K562 (cell line): ENCODE measurements around the gene CHAT. TPM values are rescaled to one million over a fixed set of nuclear protein-coding genes. Genes with fewer than 3 reads are reported as not detected.
A peak's percentile ranks its signal among the peaks of the same experiment; 100 is the strongest.

Source experiments
- ATAC-seq: fragments of 200-7000 bp; cut with Tn5 transposase; 3 replicates; pipeline ENCODE4 v1.9.1; 2020; ENCODE audit warnings: moderate library complexity
- BruUV-seq: library from RNA; stranded (reverse); fragments of 400-500 nt; replicated peaks from 2 replicates; lab custom pipeline; 2021; lab: Mats Ljungman, UMichigan
- CTCF ChIA-PET: fragments of 300-600 bp; formaldehyde crosslinking; extraction: SDS; loops from one replicate; lab custom pipeline; 2021; ENCODE audit warnings: low intra/inter-chr PET ratio; lab: Yijun Ruan, JAX
- POLR2A ChIA-PET: fragments of 300-600, 350-650 bp; sonication (Branson Sonifier 250); formaldehyde crosslinking; extraction: SDS; loops from one replicate; lab custom pipeline; 2021; ENCODE audit warnings: antibody characterized with exemption, inconsistent platforms; lab: Yijun Ruan, JAX
- DNase-seq, 4 experiments: peaks; one replicate each; pipeline versions ENCODE4 v3.0.0 to v3.0.0-alpha.2; 2011 to 2018; ENCODE audit warnings: low spot score in 3 of 4, mixed read lengths in 3 of 4; ENCODE audit errors: extremely low read depth in 1 of 4
- FAIRE-seq: peaks from 2 replicates; lab custom pipeline; 2011; peaks lifted over from hg19 to GRCh38; lab: Jason Lieb, UNC
- H2AFZ ChIP-seq: 2 replicates; pipeline ENCODE4 v1.6.0; 2011; ENCODE audit warnings: low read depth, low read length, control low read depth, inconsistent platforms
- H3K27ac ChIP-seq: fragments of 200-600 bp; 3 replicates; pipeline ENCODE4 v1.8.0; 2011; ENCODE audit warnings: low read depth, mild to moderate bottlenecking, control low read depth, inconsistent platforms, low read length, moderate library complexity, mixed read lengths; ENCODE audit errors: extremely low read depth
- H3K27me3 ChIP-seq, 2 experiments: fragments of 300-600 bp in 1 of 2; 2 replicates in 1 of 2; 3 replicates in 1 of 2; pipeline versions ENCODE4 v1.6.0 to v1.8.0; 2011; ENCODE audit warnings: inconsistent platforms in 2 of 2, low read length in 2 of 2, mild to moderate bottlenecking in 1 of 2, mixed read lengths in 1 of 2, moderate library complexity in 1 of 2; ENCODE audit not compliant: control insufficient read depth in 2 of 2, insufficient read depth in 2 of 2
- H3K36me3 ChIP-seq: fragments of 300-600 bp; 3 replicates; pipeline ENCODE4 v1.8.0; 2011; ENCODE audit warnings: mild to moderate bottlenecking, low read length, inconsistent platforms; ENCODE audit not compliant: control insufficient read depth, insufficient read depth
- H3K4me1 ChIP-seq, 2 experiments: fragments of 200-600 bp in 1 of 2; replicated peaks in 1 of 2; 2 replicates in 1 of 2; 3 replicates in 1 of 2; pipeline versions ENCODE4 v1.5.1 to v1.8.0; 2011; ENCODE audit warnings: inconsistent platforms in 2 of 2, low read length in 2 of 2, mild to moderate bottlenecking in 1 of 2, mixed read lengths in 1 of 2, moderate library complexity in 1 of 2; ENCODE audit not compliant: control insufficient read depth in 2 of 2, insufficient read depth in 2 of 2
- H3K4me2 ChIP-seq: 2 replicates; pipeline ENCODE4 v1.6.1; 2011; ENCODE audit warnings: low read length, control low read depth, inconsistent platforms, mixed read lengths; ENCODE audit not compliant: insufficient read depth
- H3K4me3 ChIP-seq: fragments of 200-600 bp; sonication (generic), shearing (Covaris generic); 2 replicates; pipeline ENCODE4 v1.5.1; 2016; ENCODE audit warnings: control low read depth, inconsistent platforms
- H3K79me2 ChIP-seq: fragments of 200-600 bp; 3 replicates; pipeline ENCODE4 v1.8.0; 2011; ENCODE audit warnings: low read length, inconsistent platforms; ENCODE audit not compliant: control insufficient read depth, insufficient read depth
- H3K9ac ChIP-seq, 2 experiments: 2 replicates each; pipeline versions ENCODE4 v1.6.0 to v1.6.1; 2011; ENCODE audit warnings: low read depth in 2 of 2, low read length in 2 of 2, control low read depth in 1 of 2, inconsistent platforms in 1 of 2, mild to moderate bottlenecking in 1 of 2, mixed read lengths in 1 of 2; ENCODE audit not compliant: insufficient read depth in 1 of 2
- H3K9me1 ChIP-seq: one replicate; pipeline ENCODE4 v1.6.0; 2011; ENCODE audit warnings: inconsistent platforms, mild to moderate bottlenecking, low read length, moderate library complexity; ENCODE audit not compliant: control insufficient read depth, insufficient read depth
- H3K9me3 ChIP-seq: replicated peaks from 2 replicates; pipeline ENCODE4 v1.5.1; 2011; ENCODE audit warnings: low read depth, low read length, inconsistent platforms; ENCODE audit not compliant: control insufficient read depth, insufficient read depth
- H4K20me1 ChIP-seq: replicated peaks from 2 replicates; pipeline ENCODE4 v1.6.1; 2011; ENCODE audit warnings: low read length, inconsistent platforms, mixed read lengths; ENCODE audit not compliant: control insufficient read depth, insufficient read depth
- ELF1 ChIP-seq: fragments of 200-800 bp; sonication (Bioruptor generic); IDR thresholded peaks from 2 replicates; pipeline ENCODE4 v1.6.1; 2016; ENCODE audit warnings: missing genetic modification characterization, missing compliant biosample characterization
- KLF16 ChIP-seq: IDR thresholded peaks from 2 replicates; pipeline ENCODE4 v1.6.1; 2016; ENCODE audit warnings: antibody characterized with exemption
- RAD21 ChIP-seq, 2 experiments: fragments of 250-450 bp in 1 of 2; fragments of 450-650 bp in 1 of 2; sonication (Bioruptor Pico) in 1 of 2; formaldehyde crosslinking in 1 of 2; IDR thresholded peaks in 1 of 2; conservative IDR thresholded peaks in 1 of 2; 2 replicates each; pipeline versions ENCODE4 v1.4.0 to v1.8.0; 2020 to 2022; ENCODE audit warnings: mild to moderate bottlenecking in 2 of 2, moderate library complexity in 1 of 2
- RB1 ChIP-seq: fragments of 450-650 bp; IDR thresholded peaks from 2 replicates; pipeline ENCODE4 v1.6.1; 2017; ENCODE audit warnings: low read depth, mild to moderate bottlenecking
- SMC3 ChIP-seq: conservative IDR thresholded peaks from 2 replicates; pipeline ENCODE4 v1.6.1; 2011; ENCODE audit warnings: low read depth, low read length, improper control_type of control experiment; ENCODE audit not compliant: insufficient read depth
- STAG1 ChIP-seq: sonication (generic); formaldehyde crosslinking; IDR thresholded peaks from 2 replicates; pipeline ENCODE4 v1.5.0; 2020; ENCODE audit warnings: missing genetic modification reagents, borderline replicate concordance
- TBP ChIP-seq: optimal IDR thresholded peaks from 2 replicates; pipeline ENCODE3; 2011; ENCODE audit warnings: low read depth, low read length, improper control_type of control experiment
- XRCC5 ChIP-seq: fragments of 200-400 bp; formaldehyde crosslinking; IDR thresholded peaks from 2 replicates; pipeline ENCODE4 v1.6.1; 2017; ENCODE audit warnings: low read depth, mild to moderate bottlenecking, low read length
- WGBS: fragments of 100-300 bp; shearing (Covaris generic); methylation state at CpG from one replicate; pipeline ENCODE4 v1.1.6; 2016; ENCODE audit warnings: low coverage, mixed read lengths; ENCODE audit not compliant: insufficient coverage; ENCODE audit errors: missing lambda C conversion rate; 5-methylcytosine and 5-hydroxymethylcytosine counted together
- in situ Hi-C: fragments of 300-500 bp; cut with MboI; formaldehyde crosslinking; loops from 4 replicates; pipeline ENCODE4 v1.15.0; 2018; ENCODE audit warnings: inconsistent platforms, mixed read lengths
- intact Hi-C: fragments of 100-400 bp; cut with micrococcal nuclease; formaldehyde crosslinking; loops from 2 replicates; pipeline ENCODE4 v1.14.2; 2022
- polyA plus RNA-seq, 8 experiments: library from polyadenylated mRNA; depleted of rRNA in 4 of 8; stranded (reverse) in 5 of 8; unstranded in 3 of 8; fragments of >200 nt; fragmentation: Nextera tagmentation in 2 of 8; fragmentation: Illumina TruSeq in 1 of 8; extraction: Ambion mirVana in 2 of 8; extraction: Trizol in 1 of 8; gene quantifications; 2 replicates each; pipeline versions ENCODE4 v1.2.1 to v1.2.3, GENCODE V29; 2011 to 2014; ENCODE audit warnings: inconsistent platforms in 1 of 8, missing spikeins in 1 of 8
- total RNA-seq, 7 experiments: library from RNA; depleted of rRNA in 6 of 7; stranded (reverse); fragments of >200 nt in 6 of 7; fragmentation: Illumina TruSeq in 2 of 7; extraction: Trizol in 2 of 7; gene quantifications; 2 replicates each; pipeline versions ENCODE4 v1.2.1 to v1.2.3, GENCODE V29; 2011 to 2021; ENCODE audit warnings: low replicate concordance in 1 of 7
- TF ChIP-seq, protein P1 (sequence below), 3 experiments: IDR thresholded peaks in 2 of 3; conservative IDR thresholded peaks in 1 of 3; 2 replicates each; pipeline ENCODE4 v1.5.1; 2011 to 2012; ENCODE audit warnings: low read length in 3 of 3, mild to moderate bottlenecking in 3 of 3, control low read depth in 2 of 3, improper control_type of control experiment in 1 of 3, inconsistent platforms in 1 of 3, low read depth in 1 of 3, mixed read lengths in 1 of 3, moderate library complexity in 1 of 3; ENCODE audit not compliant: insufficient read depth in 2 of 3
- TF ChIP-seq, protein P2 (sequence below): IDR thresholded peaks from 2 replicates; pipeline ENCODE4 v1.6.1; 2011; ENCODE audit warnings: borderline replicate concordance, low read depth, mild to moderate bottlenecking, moderate library complexity, low read length; ENCODE audit not compliant: insufficient read depth, poor library complexity, severe bottlenecking

Gene CHAT
- total and polyA plus RNA-seq, 9 of the 15 experiments (the other 6 are each of a cell fraction or from before 2014, with no cell fraction given), result not detected

DNA sequence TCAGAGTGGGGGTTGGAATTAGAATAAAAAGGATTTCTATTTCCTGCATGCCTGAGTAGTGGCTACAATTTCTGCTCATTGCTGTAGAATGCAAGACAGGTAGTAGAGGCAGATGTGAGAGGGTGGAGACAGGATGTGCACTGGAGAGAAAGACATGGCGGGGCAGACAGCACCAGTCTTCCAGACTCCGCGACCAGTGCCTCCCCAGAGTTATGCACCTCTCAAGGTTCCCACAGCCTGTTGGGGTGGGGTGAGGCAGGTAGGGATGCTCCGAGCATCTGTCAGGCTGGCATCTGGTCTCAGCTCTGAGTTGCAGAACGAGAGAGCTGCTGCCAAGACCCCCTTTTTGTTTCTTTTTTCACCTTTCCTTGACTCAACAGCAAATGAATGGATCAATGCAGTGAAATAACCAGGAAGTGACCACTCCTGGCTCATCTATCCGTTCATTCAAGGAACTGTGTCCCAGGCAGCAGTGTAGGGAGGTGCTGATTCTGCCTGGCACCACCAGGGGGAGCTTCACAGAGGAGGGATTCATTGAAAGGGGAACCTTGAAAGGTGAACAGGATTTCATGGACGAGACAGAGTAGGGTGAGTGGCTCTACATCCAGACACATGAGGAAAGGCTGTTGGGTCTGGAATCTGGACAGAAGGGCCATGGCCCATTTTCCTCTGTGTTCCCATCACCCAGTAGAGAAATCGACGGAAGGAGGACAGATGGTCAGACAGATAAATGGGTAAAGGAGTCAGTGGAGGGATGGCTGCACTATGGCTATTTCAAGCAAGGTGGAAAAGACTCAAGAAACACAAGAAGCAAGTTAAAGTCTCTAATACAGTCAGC is 20.9 kb upstream of the CHAT start:
- peaks cover 0 to 16% of the 10 kb centered on the region in 2 experiments; a peak in 1 of 5 replicates for H3K27me3 ChIP-seq
- FAIRE-seq (peak; percentile 97), ATAC-seq (peak; percentile 90), DNase-seq (peak; percentile 75 to 79 (median 76))
- no peaks in the 10 kb centered on the region for H3K36me3 ChIP-seq
- no peaks in the 10 kb centered on the region for H3K79me2 ChIP-seq
- intact Hi-C loops (loop anchor here (1.0 to 10.0 kb wide), 4 partner anchors 154 to 631 kb away; no protein-coding TSS in a partner anchor), in situ Hi-C loops (loop anchor here (25.0 kb wide), 1 partner anchor 644 kb away; no protein-coding TSS in a partner anchor)
- no peaks in the 10 kb centered on the region for H3K9me3 ChIP-seq
- BruUV-seq, result no TSS peak
- no peak overlapping the region for H3K27ac ChIP-seq
- no peak overlapping the region for H3K4me3 ChIP-seq
- CTCF ChIA-PET, result interaction anchor here (0.6 to 0.9 kb wide), 4 partner anchors 325 to 1321 kb away, joined by 3 to 4 read pairs (median 3); no protein-coding TSS in a partner anchor
- no peak overlapping the region for H3K9ac ChIP-seq
- H3K4me1 ChIP-seq, result peaks cover 0 to 3% of the 10 kb centered on the region in 2 experiments; a peak in 2 of 5 replicates
- no peak overlapping the region; the same call in 1 of the 2 replicates for H3K4me2 ChIP-seq
- H4K20me1 ChIP-seq, result no peaks in the 10 kb centered on the region; the same call in 1 of the 2 replicates
- no peaks in the 10 kb centered on the region for H3K9me1 ChIP-seq
- POLR2A ChIA-PET, result interaction anchor here (0.6 to 1.1 kb wide), 3 partner anchors 37 to 130 kb away, joined by 3 to 4 read pairs (median 4); no protein-coding TSS in a partner anchor
- 4% methylated on average over 9 of the region's 9 CpGs for WGBS
- no peak overlapping the region; the same call in 1 of the 2 replicates for H2AFZ ChIP-seq
- TF ChIP-seq TBP (peak; percentile 15), ELF1 (tag) (peak; percentile 47), XRCC5 (0 out of 2 replicates have a peak, but pooled peaks have one; percentile 53), RB1 (peak; percentile 69; the same call in 1 of the 2 replicates), RAD21 (CRISPR knock-in tag; conservative IDR thresholded peaks at IDR 0.05 in 1 of 2, IDR thresholded peaks at IDR 0.05 in 1 of 2) (peak; percentile 36 to 71; a peak in 3 of 4 replicates), SMC3 (peak; percentile 86), KLF16 (peak; percentile 35; the same call in 1 of the 2 replicates), STAG1 (CRISPR knock-in tag) (peak; percentile 42; the same call in 1 of the 2 replicates)
- TF ChIP-seq, protein P1, sequence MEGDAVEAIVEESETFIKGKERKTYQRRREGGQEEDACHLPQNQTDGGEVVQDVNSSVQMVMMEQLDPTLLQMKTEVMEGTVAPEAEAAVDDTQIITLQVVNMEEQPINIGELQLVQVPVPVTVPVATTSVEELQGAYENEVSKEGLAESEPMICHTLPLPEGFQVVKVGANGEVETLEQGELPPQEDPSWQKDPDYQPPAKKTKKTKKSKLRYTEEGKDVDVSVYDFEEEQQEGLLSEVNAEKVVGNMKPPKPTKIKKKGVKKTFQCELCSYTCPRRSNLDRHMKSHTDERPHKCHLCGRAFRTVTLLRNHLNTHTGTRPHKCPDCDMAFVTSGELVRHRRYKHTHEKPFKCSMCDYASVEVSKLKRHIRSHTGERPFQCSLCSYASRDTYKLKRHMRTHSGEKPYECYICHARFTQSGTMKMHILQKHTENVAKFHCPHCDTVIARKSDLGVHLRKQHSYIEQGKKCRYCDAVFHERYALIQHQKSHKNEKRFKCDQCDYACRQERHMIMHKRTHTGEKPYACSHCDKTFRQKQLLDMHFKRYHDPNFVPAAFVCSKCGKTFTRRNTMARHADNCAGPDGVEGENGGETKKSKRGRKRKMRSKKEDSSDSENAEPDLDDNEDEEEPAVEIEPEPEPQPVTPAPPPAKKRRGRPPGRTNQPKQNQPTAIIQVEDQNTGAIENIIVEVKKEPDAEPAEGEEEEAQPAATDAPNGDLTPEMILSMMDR (IDR thresholded peaks at IDR 0.05 in 2 of 3, conservative IDR thresholded peaks at IDR 0.05 in 1 of 3; ENCODE audit: insufficient read depth in 2 of 3, low read depth in 1 of 3, low read length in 3 of 3), result peak; percentile 83 to 96 (median 90)
- TF ChIP-seq, protein P2, sequence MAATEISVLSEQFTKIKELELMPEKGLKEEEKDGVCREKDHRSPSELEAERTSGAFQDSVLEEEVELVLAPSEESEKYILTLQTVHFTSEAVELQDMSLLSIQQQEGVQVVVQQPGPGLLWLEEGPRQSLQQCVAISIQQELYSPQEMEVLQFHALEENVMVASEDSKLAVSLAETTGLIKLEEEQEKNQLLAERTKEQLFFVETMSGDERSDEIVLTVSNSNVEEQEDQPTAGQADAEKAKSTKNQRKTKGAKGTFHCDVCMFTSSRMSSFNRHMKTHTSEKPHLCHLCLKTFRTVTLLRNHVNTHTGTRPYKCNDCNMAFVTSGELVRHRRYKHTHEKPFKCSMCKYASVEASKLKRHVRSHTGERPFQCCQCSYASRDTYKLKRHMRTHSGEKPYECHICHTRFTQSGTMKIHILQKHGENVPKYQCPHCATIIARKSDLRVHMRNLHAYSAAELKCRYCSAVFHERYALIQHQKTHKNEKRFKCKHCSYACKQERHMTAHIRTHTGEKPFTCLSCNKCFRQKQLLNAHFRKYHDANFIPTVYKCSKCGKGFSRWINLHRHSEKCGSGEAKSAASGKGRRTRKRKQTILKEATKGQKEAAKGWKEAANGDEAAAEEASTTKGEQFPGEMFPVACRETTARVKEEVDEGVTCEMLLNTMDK, result peak; percentile 55
